Pancreas (tissue), 10 donors: ENCODE measurements around the gene RGS7. TPM values are rescaled to one million over a fixed set of nuclear protein-coding genes. Genes with fewer than 3 reads are reported as not detected.
A peak's percentile ranks its signal among the peaks of the same experiment; 100 is the strongest.

Source experiments
- ATAC-seq, 4 donors: fragments of 200-7000 bp; cut with Tn5 transposase; one replicate each; pipeline versions ENCODE4 v1.8.0 to v1.9.1; 2020; ENCODE audit warnings: mild to moderate bottlenecking in 4 of 4, moderate library complexity in 4 of 4
- DNase-seq, 6 donors: peaks; one replicate each; pipeline ENCODE4 v3.0.0-alpha.2; 2020
- FAIRE-seq: peaks from 2 replicates; lab custom pipeline; 2012; peaks lifted over from hg19 to GRCh38; lab: Jason Lieb, UNC
- H3K27ac ChIP-seq, 4 donors: fragments of 200-600 bp; sonication (generic); 1 replicate in 3 of 4; 2 replicates in 1 of 4; pipeline versions ENCODE4 v1.5.0 to v1.8.0; 2020
- H3K27me3 ChIP-seq, 4 donors: fragments of 200-600 bp; one replicate each; pipeline ENCODE4 v1.8.0; 2021
- H3K36me3 ChIP-seq, 3 donors: fragments of 200-600 bp; sonication (generic) in 1 of 3; one replicate each; pipeline versions ENCODE4 v1.5.0 to v1.8.0; 2020 to 2021
- H3K4me1 ChIP-seq, 3 donors: fragments of 200-600 bp; one replicate each; pipeline ENCODE4 v1.8.0; 2021
- H3K4me3 ChIP-seq, 4 donors: fragments of 200-600 bp; sonication (generic) in 2 of 4; one replicate each; pipeline versions ENCODE4 v1.5.0 to v1.8.0; 2020 to 2021
- H3K9me3 ChIP-seq, 4 donors: fragments of 200-600 bp; one replicate each; pipeline ENCODE4 v1.8.0; 2021
- CTCF ChIP-seq, 4 donors: fragments of 200-600 bp; sonication (generic) in 3 of 4; IDR thresholded peaks; one replicate each; pipeline versions ENCODE4 v1.5.0 to v1.8.0; 2021; ENCODE audit warnings: antibody characterized with exemption in 4 of 4
- WGBS, 2 donors: extraction: QIAGEN DNeasy Blood & Tissue Kit; methylation state at CpG; one replicate each; pipeline ENCODE4 v1.1.7; 2013; 5-methylcytosine and 5-hydroxymethylcytosine counted together
- intact Hi-C, 3 donors: fragments of 100-400 bp; cut with DNase I; formaldehyde crosslinking; loops; one replicate each; pipeline versions ENCODE4 v1.11.1 to v1.14.2; 2022
- polyA plus RNA-seq, 2 donors: library from polyadenylated mRNA; stranded (reverse); fragments of 200-250 nt; gene quantifications; one replicate each; pipeline ENCODE4 v1.2.3, GENCODE V29; 2013
- total RNA-seq, 6 donors: library from RNA; stranded (reverse); fragmentation: NEBNext Ultra II Directional in 4 of 6; extraction: Animal tissue kit (Norgen Biotek cat#: 25700) in 4 of 6; gene quantifications; one replicate each; pipeline versions ENCODE4 v1.2.1 to v1.2.4, GENCODE V29; 2021 to 2023
- donor health status: healthy with polysubstance abuse.
- donor health status: DM: no; HTN: no; CAD: no; lungs with moderate emphysema.
- donor health status: DM: no; HTN: no; CAD: no.
- donor health status: control.
- donor health status: control.
- donor health status: Bipolar disorder and iron deficiency.
- donor health status: DM: yes; HTN: yes; CAD: no.
- donor health status: DM: no; HTN: no; CAD: no.
- donor health status: DM: no; HTN: no; CAD: no.
- donor health status: DM: yes; HTN: yes; CAD: no.

The RGS7 gene
- under 1 TPM; 0.08 to 0.64 (median 0.23) TPM for total RNA-seq
- 1 to 10 TPM in 1 of 2 donors, under 1 TPM in 1; 0.34 to 4.2 TPM for polyA plus RNA-seq

- Histone ChIP-seq H3K27ac (no peak within 1 kb of the TSS), H3K36me3 (no peaks in the 10 kb centered on the region), H3K4me3 (peak within 1 kb of the TSS; percentile 33 to 63 (median 44)), H3K27me3 (no peaks in the 10 kb centered on the region), H3K9me3 (no peaks in the 10 kb centered on the region), H3K4me1 (no peaks in the 10 kb centered on the region)
- intact Hi-C loops = no loop called here
- FAIRE-seq (no peak), DNase-seq (peak; percentile 26 to 84 (median 39)), ATAC-seq (peak; percentile 85 to 94 (median 92))
- no peak for TF ChIP-seq CTCF (IDR thresholded peaks at IDR 0.05)
- 0 to 1% methylated on average over 58 to 105 of the region's 105 CpGs for WGBS, 2 donors
Observed at GRCh38 chr1:241356519-241357365, at the start of gene RGS7. Gene RGS7 (minus strand): TSS chr1:241357205.

DNA sequence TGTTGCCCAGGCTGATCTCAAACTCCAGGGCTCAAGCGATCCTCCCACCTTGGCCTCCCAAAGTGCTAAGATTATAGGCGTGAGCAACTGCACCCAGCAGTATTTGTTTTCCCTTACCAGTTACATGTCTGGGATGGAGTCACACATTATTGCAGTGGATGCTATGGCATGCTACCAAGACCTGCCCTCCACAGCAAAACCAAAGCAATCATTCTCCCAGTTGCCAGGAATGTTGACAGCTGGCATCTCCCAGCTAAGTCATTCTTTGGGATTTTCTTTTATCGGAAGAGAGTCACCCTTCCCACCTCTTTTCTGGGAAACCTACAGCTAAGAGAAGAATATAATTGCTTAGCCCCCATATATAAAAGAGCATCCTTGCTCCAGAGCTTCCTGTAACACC, 49.4 kb upstream of the RGS7 start:
- Histone ChIP-seq H3K9me3 (no peaks in the 10 kb centered on the region), H3K4me1 (no peaks in the 10 kb centered on the region), H3K36me3 (no peaks in the 10 kb centered on the region), H3K4me3 (no peak overlapping the region), H3K27me3 (no peaks in the 10 kb centered on the region), H3K27ac (no peak overlapping the region)
- ATAC-seq (no peak), DNase-seq (no peak), FAIRE-seq (no peak)
- no peak for TF ChIP-seq CTCF (IDR thresholded peaks at IDR 0.05)
- WGBS, 2 donors = 72 to 75% methylated on average over 3 of the region's 3 CpGs
- intact Hi-C loops = no loop called here

- intact Hi-C loops = no loop called here
- DNase-seq = no peak
Observed at GRCh38 chr1:241401156-241401555, 44.2 kb upstream of the RGS7 start.

DNA sequence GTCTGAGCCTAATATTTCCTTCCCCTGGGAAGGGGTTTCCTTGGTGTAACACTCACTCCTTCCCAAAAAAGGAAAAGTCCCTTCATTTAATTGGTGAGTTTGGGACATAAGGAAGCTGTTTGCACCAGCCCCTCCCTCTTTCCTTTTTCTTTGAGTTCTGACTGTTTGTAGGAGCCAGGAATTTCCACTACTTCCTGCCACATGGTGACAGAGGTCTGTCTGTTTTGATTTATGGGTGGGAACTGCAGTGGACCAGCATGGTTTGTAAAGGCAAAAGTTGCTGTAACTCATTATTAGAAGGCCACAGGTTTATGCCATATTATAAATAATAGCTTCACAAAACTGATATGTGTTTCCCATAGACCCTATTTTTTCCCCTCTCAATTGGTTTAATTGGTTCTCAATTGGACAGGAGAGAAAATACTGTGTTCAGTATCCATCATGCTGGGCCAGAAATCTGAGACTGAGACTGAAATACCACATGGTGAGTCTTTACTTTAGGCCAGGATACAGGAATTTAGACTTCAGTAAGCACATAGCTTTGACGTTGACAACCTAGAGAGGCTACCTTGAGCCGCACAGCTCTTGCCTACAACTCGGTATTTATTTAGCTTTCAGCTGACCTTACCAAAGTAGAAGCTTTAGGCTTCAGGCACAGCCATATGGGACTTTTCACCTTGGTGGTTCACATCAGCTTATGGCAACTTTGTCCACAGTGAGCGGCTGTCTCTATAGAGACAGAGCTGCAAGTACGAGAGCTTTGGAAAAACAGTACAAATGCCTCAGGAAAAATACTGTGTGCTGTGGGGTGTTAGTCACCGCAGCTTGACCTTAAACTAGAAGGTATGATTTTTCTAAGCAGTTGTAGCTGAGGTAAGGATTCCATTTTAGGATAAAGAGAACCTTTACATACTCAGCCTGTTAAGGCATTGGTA, 40.0 kb upstream of the RGS7 start:
- H3K4me1 ChIP-seq = no peaks in the 10 kb centered on the region
- H3K9me3 ChIP-seq = no peaks in the 10 kb centered on the region
- WGBS, 2 donors = 53 to 56% methylated on average over 6 of the region's 6 CpGs
- intact Hi-C loops = no loop called here
- no peaks in the 10 kb centered on the region for H3K36me3 ChIP-seq
- TF ChIP-seq CTCF (IDR thresholded peaks at IDR 0.05) = no peak
- no peak overlapping the region for H3K4me3 ChIP-seq
- no peak overlapping the region for H3K27ac ChIP-seq
- FAIRE-seq = no peak
- ATAC-seq = peak in 2 of 4 donors; percentile 17 to 56
- H3K27me3 ChIP-seq = no peaks in the 10 kb centered on the region
- DNase-seq = no peak

More at GRCh38 chr1:241401156-241401555, 44.2 kb upstream of the RGS7 start:
- Histone ChIP-seq H3K36me3 (no peaks in the 10 kb centered on the region), H3K27me3 (no peaks in the 10 kb centered on the region), H3K27ac (no peak overlapping the region), H3K9me3 (no peaks in the 10 kb centered on the region), H3K4me1 (no peaks in the 10 kb centered on the region), H3K4me3 (no peak overlapping the region)
- FAIRE-seq (no peak), ATAC-seq (no peak)
- 77 to 83% methylated on average over 6 of the region's 6 CpGs for WGBS, 2 donors
- TF ChIP-seq CTCF (IDR thresholded peaks at IDR 0.05) = no peak
